HG02970 (cell line): ENCODE measurements around the gene IFNL3.
"Not testable (repeated sequence)": the region's sequence is repeated elsewhere in the genome, so short reads cannot be mapped to it uniquely, and the experiment has no call there.

Source experiments
- ATAC-seq: cut with Tn5 transposase; IDR thresholded peaks from one replicate; pipeline ENCODE4 v1.9.1; 2021; ENCODE audit warnings: mild to moderate bottlenecking, moderate library complexity, moderate number of reproducible peaks; ENCODE audit not compliant: unreplicated experiment, low FRiP score

Gene IFNL3

DNA sequence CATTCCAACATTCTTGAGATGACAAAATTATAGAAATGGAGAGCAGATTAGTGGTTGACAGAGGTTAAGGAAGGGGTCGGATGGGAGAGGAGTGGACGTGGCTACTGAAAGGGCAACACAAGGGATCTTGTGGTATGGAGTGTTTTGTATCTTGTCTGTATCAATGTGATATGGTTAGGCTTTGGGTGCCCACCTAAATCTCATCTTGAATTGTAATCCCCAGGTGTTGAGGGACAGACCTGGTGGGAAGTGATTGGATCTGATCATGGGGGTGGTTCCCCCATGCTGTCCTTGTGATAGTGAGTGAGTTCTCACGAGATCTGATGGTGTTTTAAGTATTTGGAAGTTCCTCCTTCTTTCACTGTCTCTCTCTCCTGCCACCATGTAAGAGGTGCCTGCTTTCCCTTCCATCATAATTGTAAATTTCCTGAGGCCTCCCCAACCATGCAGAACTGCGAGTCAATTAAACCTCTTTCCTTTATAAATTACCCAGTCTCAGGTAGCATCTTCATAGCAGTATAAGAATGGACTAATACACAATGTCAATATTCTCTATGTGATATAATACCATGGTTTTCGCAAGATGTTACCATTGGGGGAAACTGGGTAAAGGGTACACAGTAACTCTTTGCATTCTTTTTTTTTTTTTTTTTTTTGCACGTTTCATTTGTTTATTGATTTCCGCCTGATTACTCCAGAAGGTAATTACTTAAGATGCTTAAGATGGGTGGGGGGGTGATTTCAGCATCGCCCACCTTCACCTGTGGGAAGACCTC lies 8.8 kb upstream of the IFNL3 start:
- no peak for ATAC-seq

DNA sequence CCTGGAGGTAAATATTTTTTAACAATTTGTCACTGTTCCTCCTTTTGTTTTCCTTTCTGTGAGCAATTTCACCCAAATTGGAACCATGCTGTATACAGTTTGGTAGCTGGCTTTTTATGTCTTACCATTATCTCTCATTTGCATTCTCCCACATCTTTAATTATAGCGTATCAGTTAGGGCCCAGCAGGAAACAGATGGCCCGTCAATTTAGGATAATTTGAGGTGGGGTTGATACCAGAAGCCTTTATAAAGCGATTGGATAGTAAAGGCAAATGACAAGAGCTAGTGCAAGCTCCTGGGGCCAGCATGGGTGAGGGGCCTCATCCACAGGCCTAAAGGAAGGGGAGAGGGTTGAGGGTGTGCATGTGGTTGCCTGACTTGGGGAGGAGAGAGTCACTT lies 7.7 kb upstream of the IFNL3 start:
- no peak for ATAC-seq

DNA sequence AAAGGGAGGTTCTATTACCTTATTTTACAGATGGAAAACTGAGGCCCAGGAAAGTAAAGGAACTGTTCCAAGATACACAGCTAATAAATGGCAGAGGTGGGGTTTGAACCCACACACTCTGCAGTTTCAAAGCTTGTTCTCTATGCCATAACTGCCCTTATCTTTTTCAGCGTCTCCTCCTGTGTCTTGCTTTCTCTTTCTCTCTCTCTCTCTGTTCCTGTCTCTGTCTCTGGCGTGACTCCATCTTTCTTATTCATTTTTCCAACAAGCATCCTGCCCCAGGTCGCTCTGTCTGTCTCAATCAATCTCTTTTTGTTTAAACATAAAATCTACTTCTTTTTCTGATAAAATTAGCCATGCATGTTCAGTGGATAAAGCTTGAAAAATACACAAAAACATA lies 7.0 kb upstream of the IFNL3 start:
- ATAC-seq = no peak

DNA sequence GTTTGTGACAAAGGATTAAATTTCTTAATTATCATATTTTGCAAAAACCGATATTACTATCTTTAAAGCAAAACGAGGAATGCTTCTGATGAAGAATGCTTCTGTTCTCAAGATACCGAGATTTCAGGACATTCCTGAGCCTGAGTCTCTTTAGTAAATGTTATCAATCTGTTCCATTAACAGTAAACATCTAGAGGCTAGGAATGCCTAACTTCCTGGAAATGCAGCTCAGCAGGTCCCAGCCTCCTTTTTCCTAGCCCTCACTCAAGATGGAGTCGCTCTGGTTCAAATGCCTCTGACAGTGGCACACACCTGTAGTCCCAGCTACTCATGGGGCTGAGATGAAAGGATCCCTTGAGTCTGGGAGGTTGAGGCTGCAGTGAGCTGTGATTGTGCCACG lies 6.3 kb upstream of the IFNL3 start:
- no peak for ATAC-seq

DNA sequence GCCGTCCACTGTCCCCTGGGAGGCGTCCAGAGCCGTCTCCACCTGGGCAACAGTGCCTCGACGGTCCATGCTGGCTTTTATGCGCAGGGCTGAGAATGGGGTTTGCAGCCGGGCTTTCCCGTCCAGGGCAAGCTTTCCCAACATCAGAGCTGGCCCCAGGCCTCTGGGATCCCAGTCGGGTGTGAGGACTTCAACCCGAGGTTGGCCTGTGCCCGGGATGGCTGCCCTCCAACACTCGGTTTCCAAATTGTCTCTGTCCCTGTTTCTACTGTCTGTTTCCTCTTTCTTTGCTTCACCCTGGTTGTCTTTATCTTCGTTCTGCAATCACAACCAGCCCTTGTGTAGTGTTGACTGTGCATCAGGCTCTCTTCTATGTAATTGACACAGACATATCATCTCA lies 4.0 kb upstream of the IFNL3 start, which contains the start of gene IFNL4:
Gene IFNL4 (minus strand): TSS at position 51 of the 400 bp plus-strand sequence.
- ATAC-seq = no peak

DNA sequence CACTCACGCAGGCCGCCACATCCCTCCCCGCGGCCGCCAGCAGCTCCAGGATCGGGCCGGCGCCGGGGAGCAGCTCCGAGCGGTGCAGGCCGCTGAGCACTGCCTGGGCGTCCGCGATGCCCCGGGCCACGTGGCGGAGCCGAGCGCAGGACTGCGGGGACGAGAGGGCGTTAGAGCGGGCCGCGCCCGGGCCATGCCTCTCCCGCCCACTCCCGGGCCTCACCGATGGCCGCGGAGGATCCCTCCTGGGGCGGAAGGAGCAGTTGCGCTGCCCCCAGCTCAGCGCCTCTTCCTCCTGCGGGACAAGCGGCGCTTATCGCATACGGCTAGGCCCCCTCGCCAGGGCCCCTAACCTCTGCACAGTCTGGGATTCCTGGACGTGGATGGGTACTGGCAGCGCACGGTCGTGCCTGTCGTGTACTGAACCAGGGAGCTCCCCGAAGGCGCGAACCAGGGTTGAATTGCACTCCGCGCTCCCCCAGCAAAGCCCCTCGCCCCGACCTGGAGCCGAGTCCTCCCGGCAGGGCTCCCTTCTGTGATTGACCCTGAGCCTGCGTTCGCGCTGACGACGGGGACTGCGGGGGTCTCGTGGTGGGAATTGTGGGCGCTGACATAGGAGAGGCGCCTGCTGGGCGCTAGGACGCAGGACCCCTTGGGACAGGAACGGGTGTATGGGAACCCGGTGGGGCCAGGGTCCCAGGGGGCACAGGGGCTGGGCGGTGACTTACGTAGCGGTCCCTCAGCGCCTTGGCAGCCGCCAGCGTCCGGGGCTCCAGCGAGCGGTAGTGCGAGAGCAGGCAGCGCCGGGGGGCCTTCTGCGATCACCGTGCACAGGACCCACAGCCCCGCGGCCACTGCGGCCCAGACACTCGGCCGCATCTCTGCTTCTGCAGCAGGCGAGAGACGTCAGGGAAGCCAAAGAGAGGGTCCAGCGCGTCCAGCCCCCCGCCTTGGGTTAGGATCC lies 3.2 kb upstream of the IFNL3 start:
- ATAC-seq = no peak

DNA sequence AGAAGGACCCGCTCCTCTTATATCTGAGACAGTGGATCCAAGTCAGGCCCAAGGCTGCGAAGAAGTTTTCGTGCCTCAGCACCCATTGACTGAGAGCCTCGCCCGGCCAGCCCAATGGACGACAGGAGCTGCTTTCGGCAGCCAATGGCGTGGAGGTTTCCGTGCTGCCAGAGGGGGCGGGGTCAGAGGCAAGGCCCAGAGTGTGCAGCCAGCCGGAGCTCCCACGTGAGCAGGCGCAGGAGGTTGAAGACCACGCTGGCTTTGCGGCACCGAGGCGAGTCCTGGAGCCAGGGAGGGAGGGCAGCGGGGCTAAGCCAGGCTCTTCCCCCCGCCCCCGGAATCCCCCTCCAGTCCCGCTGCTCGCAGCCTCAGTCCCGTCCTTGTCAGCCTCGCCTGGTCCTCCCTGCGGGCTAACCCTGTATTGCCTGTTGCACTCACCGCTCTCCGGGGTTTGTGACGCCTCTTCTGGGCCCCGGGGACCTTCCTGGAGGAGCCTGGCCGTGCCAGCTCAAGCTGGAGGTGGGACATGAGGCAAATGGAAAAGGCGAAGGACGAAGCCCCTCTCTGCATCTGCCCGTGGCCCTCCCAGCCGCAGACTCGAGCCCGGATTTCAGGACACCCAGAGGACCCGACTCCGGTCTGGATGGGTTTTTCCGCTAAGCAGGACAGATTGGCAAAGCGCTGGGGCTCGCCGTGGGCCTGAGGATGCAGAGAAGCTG lies 2.3 kb upstream of the IFNL3 start:
- no peak for ATAC-seq

DNA sequence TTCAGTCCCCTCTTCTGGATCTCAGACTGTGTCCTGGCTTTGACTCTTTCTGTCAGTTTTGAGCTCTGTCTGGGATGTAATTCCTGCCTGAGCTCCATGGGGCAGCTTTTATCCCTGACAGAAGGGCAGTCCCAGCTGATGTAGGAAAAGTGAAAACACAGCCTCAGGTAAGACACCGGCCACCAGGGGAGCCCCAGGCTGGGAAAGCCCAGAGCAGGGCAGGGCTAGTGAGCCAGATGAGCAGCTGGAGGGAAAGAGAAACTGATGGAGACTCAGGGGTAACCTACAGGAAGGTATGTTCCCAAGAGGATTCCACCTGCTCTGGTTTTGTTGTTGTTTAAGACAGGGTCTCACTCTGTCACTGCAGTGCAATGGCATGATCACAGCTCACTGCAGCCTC lies 360 bp upstream of the IFNL3 start:
- not testable (repeated sequence) for ATAC-seq

DNA sequence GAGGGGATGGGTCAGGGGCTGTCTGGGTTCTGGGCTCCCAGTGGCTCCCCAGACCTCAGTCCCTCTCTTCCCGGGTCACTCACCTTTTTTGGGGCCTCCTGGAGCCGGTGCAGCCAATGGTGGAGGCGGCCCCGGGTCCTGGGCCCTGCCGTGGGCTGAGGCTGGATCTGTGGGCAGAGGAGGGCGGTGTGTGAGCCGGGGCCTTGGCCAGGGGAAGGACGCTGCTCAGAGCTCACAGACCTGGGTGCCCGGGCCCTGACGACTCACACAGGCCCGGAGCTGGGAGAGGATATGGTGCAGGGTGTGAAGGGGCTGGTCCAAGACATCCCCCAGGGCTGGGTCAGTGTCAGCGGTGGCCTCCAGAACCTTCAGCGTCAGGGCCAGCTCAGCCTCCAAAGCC lies 1.1 kb downstream of the IFNL3 start:
- not testable (repeated sequence) for ATAC-seq

DNA sequence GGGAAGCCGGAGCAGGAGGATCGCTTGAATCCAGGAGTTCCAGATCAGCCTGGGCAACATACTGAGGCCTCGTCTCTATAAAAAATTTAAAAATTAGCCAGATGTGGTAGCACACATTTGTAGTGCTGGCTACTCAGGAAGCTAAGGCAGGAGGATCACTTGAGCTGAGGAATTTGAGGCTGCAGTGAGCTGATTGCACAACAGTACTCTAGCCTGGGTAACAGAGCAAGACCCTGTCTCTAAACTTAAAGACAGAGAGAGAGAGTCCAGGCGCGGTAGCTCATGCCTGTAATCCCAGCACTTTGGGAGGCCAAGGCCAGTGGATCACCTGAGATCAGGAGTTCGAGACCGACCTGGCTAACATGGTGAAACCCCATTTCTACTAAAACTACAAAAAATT lies 4.4 kb downstream of the IFNL3 start:
- no peak for ATAC-seq

DNA sequence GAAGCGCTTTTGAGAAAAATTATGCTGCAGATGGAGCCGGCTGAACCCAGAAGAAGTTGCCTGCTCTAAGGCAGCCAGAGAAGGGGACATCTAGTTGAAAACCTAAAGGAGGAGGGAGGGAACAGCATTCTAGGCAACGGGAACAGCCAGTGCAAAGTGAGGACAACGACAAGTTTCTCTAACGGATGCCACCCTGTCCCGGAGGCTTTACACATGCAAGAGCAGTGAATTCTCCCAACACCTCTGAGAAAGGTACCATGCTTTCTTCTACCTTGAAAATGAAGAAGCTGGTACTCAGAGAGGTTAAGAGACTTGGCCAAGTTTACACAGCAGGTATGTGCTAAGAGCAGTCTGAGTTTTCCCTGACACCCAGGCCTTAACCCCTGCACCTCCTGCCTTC lies 5.9 kb downstream of the IFNL3 start:
- no peak for ATAC-seq

DNA sequence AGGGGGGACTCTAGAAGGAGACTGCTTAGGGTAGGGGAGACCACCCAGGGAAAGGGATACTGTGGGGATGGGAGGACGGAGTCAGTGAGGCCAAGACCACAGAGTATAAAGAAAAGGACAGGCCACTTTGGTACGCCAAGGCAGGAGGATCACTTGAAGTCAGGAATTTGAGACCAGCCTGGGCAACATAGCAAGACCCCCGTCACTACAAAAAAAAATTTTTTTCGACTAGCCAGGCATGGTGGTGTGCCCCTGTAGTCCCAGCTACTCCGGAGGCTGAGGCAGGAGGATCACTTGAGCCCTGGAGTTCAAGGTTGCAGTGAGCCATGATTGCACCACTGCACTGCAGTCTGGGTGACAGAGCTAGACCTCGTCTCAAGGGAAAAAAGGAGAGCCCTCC lies 6.6 kb downstream of the IFNL3 start:
- ATAC-seq = no peak

DNA sequence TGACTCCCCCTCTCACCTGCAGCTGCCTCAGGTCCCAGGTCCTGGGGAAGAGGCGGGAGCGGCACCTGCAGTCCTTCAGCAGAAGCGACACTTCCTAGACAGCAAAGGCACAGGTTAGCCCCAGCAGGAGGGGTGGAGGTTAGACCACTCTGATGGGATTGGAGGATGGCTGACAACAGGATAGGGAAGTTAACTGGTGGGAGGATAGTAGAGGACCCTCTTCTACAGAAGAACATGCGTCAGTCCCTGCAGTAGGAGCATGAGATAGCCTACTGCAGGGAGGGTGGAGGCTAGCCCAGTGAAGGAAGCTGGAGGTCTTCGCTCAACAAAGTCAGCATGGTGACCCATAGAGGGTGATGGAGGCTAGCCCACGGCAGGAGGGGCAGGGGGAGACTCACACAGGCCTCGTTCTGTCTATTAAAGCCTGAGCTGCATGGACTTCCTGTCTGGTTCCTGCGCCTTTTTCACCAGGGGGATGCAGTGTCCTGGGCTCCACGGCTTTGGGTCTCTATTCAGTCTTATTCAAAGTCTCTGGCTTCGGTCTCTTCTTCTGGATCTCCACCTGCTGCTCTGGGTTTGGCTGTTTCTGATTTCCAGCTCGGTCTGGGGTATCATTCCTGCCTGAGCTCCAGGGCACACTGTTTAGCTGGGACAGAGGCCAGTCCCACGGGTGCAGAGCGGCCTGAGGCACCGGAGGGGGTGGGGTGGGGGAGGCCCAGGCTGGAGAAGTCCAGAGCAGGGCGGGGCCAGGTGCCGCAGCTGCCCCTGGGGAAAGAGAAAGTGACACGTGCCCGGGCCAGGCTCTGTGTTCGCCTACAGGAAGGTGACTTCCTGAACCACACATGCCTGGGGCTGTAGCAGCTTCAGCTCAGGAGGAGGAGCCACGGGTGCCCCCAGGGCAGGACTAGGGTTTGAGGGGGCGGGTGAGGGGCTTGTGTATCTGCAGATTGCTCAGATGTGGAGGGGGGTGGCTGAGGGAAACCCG lies 7.3 kb downstream of the IFNL3 start:
- ATAC-seq = no peak

DNA sequence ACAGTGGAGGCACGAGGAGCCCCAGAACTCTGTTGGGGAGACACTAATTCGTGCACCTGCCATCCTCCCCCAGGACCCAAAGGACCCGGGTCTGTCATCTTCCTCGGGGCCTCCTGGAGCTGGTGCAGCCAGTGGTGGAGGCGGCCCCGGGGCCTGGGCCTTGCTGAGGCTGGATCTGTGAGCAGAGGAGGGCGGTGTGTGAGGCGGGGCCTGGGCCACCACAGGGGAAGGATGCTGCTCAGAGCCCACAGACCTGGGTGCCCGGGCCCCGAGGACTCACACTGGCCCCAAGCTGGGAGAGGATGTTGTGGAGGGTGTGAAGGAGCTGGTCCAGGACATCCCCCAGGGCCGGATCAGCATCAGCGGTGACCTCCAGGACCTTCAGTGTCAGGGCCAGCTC lies 8.3 kb downstream of the IFNL3 start:
- no peak for ATAC-seq

DNA sequence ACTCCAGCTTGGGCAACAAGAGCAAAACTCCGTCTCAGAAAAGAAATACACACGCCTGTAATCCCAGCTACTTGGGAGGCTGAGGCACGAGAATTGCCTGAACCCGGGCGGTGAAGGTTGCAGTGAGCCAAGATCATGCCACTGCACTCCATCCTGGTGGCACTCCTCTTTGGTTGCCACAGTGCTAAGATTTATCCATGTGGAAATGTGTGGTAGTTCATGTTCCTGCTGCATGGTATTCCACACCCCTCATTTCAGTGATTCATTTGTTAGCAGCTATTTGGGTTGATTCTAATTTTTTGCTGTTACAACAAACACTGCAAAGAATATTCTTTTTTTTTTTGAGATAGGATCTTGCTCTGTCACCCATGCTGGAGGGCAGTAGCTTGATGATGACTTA lies 12.1 kb downstream of the IFNL3 start:
- no peak for ATAC-seq

DNA sequence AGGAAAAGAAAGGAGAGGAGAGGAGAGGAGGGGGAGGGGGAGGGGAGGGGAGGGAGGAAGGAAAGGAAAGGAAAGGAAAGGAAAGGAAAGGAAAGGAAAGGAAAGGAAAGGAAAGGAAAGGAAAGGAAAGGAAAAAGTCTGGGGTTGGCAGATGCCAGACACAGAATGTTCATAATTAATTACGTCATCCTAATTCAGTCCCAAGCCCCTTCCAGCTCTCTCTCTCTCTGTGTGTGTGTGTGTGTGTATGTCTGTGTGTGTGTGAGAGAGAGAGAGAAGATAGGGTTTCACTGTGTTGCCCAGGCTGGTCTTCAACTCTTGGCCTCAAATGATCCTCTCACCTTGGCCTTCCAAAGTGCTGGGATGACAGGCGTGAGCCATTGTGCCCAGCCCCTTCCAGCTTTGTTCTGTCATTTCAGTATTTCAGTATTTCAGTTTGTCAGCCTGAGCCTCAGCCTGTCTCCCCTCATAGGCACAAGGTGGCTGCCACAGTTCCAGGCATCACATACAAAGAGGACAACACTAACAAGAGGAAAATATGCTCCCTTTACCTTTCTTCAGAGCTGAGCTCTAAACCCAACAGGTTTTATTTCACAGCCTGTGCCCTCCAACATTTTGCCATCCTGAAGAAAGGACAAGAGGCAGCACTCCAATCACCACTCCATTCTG lies 14.6 kb downstream of the IFNL3 start:
- ATAC-seq = no peak

DNA sequence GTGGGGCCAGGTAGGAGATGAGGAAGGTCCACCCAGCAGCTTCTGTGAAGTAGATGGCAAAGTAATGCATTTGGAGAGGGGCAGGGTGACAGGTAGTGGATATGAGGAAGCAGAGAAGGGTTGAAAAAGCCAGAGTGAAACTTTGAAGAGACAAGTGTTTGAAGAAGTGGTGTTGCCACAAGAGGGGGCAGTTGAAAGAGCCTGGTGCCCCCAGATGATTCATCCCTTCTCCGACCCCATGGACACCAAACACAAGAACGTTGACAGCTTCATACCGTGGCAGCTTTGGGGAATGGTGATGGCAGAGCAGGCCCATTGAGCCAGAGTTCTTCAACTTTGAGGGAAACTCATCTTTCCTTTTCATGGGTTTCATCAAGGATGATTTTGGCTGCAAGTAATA lies 19.9 kb downstream of the IFNL3 start:
- ATAC-seq = no peak

DNA sequence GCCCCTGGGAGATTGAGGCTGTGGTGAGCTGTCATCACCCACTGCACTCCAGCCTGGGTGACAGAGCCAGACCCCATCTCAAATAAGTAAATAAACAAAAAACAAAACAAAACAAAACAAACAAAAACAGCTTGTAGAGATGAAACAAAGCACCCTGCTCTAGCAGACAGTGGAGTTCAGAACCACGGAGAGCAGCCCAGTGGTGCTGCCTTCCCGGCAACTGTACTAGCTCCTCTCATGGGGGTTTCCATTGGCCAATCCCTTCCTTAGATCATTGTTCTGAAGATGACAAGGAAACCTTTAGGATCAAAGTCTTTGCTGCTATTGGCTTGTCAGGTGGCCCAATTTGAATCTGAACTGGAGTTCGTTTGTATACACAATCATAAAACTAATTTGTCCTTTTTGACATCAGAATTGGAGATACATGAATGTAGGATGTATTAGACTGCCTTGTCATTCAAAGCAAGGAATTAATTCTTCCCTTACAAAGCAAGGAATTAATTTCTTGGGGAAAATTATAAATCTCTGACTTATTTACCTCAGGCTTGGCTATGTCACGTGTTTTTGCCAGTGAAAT lies 21.0 kb downstream of the IFNL3 start:
- ATAC-seq = no peak

DNA sequence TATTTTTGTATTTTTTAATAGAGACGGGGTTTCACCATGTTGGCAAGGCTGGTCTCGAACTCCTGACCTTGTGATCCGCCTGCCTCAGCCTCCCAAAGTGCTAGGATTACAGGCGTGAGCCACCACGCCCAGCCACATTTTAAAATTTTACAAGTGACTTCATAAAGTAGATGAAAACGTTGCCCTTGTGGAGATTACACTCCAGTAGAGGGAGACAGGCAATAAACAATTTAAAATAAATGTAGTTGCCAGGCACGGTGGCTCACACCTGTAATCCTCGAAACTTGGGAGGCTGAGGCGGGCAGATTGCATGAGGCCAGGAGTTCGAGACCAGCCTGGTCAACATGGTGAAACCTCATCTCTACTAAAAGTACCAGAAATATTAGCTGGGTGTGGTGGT lies 25.7 kb downstream of the IFNL3 start:
- ATAC-seq = not testable (repeated sequence)
